Kasumi-1 (cell line): ENCODE data around the gene VSIG8.

ENCODE experiments used
- DNase-seq, 2 experiments: peaks; one replicate each; lab custom pipeline; 2025; lab: John Stamatoyannopoulos, UW

VSIG8 gene

DNA sequence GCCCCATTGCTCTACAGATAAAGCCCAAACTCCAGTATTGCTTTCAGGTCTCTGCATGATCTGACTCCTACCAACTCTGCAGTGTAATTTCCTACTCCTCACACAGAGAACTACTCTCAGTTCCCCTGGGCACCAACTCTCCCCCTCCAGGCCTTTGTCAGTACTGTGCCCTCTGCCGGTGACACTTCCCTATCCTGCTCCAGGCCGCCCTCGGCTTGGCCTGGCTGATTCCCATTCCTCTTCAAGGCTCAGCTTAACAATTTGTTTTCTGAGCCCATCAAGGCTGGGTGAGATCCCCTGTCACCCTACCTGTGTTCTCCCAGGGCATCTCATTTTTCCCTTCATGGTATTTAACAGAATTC, 33.2 kb downstream of the VSIG8 start:
- peak; percentile 74 to 83 for DNase-seq

DNA sequence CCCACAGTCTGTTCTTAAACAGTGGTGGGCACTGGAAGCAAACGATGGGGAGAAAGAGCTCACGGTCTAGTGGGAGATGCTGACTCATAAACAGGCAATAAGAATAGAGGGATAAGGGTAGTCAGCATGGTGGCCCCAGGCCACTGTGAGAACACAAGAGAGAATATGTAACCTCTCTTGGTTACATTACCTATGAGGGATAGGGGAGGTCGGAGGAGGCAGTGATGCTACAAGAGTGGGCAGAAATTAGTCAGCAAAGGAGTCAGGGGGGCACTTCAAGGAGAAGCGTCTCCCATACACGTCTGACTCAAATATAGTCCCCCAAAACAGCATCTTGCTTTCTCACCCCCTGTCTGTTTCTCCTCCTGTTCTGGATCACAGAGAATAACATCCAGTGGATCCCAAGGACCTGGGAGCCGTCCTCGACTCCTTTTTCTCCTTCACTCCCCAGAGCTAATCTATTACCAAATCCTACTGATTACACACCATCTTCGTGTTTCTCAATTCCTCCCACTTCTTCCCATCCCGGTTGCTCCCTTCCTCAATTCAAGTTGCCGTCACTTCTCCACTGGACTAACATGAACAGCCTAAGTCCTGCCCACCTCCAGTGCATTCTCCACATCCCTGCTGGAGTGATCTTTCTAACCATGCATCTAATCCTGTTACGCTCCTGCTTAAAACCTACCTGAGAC, 33.7 kb downstream of the VSIG8 start:
- DNase-seq, result no peak

DNA sequence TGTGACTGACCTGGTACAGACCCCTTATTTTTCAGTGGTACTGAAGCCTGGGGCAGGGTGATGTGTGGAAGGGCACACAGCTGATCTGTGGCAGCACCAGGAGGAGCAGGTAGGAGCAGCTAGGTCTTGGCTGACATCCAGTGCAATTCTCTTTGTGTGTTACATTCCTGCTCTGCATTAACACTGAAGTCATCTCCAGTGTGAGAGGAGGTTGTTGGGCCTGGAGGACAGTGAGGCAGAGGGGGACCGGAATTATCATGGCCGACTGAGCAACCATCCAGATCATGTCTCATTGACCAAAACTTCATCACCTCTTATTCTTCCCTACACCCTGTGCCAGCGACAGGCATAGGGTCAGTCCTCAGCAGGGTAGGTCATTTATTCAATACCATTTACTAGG, 34.3 kb downstream of the VSIG8 start:
- DNase-seq, result no peak

DNA sequence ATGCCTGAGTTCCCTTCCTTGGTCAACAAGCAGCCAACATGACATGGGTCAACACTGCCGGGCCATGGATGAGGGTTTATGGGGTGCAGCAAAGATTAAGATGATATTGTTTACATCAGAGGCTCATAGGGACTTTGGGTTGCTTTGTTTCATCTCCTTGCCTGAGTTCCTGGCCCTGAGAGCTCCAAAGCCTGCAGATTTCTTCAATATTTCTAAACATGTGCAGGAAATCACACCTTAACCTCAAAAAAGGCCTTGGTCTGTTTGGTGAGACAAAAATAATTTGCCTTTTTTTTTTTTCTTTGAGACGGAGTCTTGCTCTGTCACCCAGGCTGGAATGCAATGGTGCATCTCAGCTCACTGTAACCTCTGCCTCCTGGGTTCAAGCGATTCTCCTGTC, 34.9 kb downstream of the VSIG8 start:
- DNase-seq, result no peak

DNA sequence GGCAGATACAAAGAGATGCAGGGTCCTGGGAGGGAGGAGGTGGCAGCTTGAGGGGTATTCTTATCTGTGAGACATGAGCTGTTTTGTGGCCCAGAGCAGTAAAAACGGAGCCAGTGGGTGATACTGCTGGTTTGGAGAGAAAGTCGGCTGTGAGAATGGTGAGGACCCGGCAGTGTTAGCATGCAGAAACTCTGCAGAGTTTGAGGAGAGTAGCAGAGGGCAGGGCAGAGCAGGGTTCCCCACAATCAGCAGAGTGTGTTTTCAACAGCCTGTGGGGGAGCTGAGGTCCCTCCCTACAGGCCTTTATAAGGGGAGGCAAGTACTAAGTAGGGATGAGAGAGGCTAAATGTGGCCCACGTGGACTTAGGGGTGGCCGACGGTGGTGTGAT, 35.4 kb downstream of the VSIG8 start:
- no peak for DNase-seq

DNA sequence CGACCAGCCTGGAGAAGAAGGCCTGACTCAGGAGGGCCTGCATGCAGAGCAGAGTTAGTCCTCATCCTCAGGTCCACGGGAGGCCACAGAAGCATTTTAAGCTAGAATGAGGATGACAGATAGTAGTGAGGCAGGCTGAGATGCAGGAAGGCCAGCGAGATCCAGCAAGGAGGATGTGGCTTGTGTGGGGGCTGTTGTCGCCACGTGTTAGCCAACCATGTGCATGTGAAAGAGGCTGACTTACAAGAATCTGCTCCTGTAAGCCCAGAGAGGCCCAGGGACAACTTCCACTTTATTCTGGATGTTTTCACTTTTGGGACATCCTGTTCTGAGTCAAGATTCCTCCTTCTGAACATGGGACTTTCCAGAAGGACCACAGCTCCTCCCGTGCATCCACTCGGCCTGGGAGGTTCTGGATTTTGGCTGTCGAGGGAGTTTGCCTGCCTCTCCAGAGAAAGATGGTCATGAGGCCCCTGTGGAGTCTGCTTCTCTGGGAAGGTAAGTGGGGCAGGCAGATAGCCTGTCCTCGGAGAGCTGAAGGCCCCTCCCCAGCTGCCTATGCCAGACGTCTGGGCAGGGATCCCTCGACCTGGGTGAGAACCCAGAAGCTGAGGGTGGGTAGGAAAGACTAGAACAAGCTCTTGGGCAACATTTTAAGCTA, 35.9 kb downstream of the VSIG8 start, which contains the start of gene SLAMF8:
SLAMF8 (plus strand) TSS at position 433 of the 661 bp plus-strand sequence; CDS start at position 459, 26 bp downstream.
- peak; percentile 32 to 51 for DNase-seq

DNA sequence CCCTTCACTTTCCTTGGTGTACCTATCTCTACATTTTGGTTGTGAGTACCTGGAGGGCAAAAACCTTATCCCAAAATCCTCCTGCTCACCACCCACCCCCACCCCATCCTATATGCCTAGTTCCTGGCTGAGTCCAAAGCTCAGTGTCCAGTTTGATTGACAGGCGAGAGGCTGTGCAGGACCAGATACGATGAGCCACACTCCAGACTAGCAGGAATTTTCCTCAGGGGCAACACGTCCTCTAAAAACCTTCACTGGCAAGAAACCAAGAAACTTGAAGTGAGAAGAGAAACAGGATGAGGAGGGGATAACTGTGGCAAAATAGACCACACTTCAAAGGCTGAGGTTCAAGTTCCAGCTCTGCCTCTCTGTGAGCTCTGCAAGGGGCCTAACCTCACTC, 36.9 kb downstream of the VSIG8 start:
- DNase-seq, result no peak

DNA sequence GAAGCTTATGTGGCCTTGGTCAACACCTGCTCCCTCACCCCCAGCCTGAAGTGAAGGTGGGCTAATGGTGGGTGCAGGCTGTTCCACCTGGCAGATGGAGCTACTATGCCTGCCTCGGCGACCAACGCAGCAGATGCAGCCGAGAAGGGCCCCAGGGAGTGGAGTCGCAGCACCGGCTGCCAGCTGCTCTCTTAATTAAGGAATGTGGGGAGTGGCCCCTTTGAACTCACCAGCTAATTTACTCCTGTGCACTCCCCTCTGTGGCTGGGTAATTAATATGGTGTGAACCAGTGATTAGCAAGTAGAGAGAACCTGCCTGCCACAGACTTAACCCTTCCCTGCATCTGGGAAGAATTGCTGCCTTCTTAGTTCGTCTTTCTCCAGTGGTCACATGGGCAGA, 39.1 kb downstream of the VSIG8 start:
- DNase-seq, result no peak

DNA sequence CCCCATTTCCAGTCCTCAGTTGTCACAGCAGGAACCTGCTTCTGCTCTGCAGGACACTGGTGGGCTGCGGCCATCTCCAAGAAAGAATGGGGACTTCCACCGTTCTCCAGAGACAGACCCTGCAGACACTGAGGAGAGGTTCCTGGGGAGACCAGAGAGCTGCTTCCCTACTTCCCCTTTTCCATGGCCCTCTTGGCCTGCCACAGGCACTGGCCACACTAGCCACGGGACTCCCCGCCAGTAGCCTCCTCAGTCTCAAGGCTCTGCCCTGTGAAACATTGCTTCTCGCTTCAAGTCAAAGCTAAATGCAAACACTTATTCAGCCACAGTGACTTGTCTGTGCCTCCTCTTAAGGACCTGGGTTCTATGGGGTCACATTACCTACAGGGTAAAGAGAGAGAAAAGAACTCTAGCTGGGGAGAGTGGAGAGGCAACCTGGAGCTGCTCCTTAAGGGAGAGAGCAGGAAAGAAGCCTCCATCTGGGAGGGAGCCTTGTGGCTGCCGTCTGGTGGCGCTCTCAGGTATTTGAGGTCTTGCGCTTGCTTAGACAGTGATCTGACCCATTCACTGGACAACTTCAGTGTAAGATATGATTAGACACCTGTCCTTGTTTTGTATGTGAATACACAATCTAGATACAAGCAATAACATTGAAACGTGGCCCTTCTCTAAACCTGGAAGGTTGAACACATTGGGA, 41.1 kb downstream of the VSIG8 start:
- no peak for DNase-seq

DNA sequence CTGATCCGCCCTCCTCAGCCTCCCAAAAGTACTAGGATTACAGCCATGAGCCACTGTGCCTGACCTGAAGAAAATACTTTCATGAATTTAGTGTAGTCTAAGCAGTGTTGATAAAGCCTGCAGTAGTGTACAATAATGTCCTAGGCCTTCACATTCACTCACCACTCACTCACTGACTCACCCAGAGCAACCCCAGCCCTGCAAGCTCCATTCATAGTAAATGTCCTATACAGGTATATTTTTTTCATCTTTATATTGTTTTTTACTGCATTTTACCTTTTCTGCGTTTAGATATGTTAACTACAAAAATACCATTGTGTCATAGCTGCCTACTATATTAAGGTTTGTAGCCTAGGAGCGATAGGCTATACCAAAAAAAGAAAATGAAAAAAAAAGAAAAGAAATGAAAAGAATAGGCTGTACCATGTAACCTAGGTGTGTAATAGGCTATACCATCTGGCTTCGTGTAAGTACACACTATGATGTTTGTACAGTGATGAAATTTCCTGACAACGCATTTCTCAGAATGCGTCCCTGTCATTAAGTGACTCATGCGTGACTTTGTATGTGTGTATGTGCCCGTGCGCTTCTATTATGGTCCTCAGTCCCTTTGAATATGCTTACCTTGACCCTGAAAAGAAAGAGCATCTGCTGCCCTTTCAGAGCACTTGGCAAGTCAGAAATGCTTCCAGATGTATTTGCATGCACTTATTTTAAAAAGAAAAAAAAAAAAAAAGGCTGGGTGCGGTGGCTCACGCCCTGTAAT, 45.0 kb downstream of the VSIG8 start:
- no peak for DNase-seq

DNA sequence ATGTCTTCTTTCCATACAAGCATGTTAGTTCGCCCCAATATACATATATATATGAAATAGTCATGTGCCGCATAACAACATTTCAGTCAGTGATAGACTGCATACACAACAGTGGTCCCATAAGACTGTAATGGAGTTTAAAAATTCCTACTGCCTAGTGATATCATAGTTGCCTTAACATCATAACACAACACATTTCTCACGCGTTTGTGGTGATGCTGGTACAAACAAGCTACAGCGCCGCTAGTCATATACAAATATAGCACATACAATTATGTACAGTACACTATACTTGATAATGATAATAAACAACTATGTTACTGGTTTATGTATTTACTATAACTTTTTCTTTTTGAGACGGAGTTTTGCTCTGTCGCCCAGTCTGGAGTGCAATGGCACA, 46.5 kb downstream of the VSIG8 start:
- DNase-seq, result no peak

DNA sequence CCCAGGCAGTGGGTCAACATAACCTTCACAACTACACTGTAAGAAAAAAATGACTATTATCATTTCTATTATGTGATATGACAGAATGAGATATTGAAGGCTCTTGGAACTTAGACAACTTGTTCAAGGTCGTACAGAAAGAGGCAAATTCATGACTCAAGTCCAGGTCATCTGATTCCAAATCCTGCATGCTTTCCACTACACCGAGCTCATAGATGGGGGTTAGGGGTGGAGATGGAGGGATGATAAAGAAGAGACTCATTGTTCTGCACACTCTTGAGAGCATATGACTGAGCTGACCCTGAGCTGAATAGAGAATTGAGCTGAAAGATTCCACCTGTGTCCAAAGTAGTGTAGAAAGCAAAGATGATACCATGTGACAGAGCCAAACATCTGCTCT, 57.5 kb downstream of the VSIG8 start:
- DNase-seq, result no peak
